ENCODE data around the gene CACNA2D1.
"Not testable (repeated sequence)": the region's sequence is repeated elsewhere in the genome, so short reads cannot be mapped to it uniquely, and the experiment has no call there.

The CACNA2D1 gene

DNA sequence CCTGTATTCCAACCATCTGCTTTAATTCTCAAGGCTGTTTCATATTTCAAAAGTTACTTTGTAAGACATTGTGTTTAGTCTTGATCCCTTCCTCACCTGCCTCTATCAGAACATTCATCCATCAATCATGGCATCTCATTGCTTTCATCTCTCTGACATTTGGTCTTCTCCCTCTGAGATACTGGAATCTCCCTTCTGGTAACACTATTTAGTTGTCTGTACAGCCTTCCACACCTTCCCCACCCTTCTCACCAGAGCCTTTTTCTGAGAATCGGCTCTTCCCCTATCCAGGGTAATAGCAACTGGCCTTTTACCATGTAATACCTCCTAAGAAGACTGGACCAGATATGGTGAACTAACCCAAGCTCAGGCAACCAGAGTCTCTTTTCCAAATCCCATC, 10.1 kb downstream of the CACNA2D1 start:
- no peak for DNase-seq

DNA sequence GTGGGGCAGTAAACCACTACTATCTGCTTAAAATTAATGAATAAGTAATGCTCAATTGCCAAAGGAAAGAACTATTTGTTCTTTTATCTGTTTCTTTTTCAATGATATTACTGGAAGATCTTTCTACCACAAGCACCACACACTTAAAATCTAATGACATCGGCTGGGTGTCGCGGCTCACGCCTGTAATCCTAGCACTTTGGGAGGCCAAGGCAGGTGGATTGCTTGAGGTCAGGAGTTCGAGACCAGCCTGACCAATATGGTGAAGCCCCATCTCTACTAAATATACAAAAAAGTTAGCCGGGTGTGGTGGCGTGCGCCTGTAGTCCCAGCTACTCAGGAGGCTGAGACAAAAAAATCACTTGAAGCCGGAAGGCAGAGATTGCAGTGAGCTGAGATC, 10.8 kb downstream of the CACNA2D1 start:
- DNase-seq, result not testable (repeated sequence)

DNA sequence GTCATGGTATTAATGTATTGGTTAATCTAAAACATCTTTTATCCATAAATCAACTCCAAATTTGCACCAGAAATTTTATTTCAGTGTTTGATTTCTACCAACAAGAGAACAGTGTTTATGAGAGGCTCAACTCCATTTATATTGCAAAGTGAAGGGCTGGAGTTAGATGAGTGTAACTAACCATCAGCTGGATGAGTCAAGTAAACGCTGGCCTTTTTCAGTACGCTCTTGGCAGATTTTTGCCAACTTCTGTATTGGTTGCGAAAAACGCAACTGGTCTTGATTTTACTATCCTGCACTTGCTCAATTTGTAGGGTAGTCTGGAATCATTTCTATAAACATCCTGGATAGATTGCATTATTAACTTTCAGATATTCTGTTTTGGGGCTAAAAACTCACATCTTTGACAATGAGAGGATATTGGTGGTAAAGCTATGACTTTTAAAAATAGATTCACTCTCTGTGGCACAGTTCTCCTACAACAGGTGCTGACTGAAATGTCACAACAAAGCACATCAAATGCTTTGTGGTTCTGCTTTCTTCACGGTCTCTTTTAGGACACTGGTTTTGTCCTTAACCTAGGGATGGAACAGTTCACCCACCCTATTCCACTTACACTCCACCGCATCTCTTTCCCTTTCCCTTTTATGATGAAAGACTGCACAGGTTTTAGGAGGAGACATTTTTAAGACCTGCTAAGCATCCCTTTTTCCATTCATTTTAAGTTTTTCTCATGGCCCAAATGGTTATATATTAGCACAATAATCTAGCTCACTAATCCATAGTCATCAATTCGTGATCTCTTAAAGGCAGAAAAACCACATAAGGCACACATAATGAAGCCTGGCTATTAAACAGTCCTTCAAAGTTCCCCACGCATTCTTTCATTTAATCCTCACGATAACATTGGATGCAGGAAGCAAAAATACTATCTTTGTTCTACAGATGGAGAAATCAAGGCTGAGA, 12.8 kb downstream of the CACNA2D1 start:
- no peak for DNase-seq

DNA sequence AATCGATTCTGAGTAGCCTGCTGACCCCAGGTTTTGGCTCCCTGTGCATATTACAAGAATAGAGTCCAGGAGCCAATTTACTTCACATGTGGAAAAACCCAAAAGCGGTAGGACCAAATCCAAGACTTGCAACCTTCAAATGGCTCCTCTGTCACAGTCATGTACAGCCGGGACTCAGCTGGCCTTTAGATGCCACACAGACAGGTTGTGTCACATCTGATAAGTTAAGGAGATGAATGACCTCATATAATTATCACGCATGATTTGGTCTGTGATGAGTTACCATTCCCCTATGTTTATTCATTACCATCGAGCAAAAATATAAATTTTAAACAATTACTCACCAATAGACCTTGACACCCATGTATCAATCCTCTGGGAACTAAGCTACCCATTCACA, 14.2 kb downstream of the CACNA2D1 start:
- DNase-seq, result no peak

DNA sequence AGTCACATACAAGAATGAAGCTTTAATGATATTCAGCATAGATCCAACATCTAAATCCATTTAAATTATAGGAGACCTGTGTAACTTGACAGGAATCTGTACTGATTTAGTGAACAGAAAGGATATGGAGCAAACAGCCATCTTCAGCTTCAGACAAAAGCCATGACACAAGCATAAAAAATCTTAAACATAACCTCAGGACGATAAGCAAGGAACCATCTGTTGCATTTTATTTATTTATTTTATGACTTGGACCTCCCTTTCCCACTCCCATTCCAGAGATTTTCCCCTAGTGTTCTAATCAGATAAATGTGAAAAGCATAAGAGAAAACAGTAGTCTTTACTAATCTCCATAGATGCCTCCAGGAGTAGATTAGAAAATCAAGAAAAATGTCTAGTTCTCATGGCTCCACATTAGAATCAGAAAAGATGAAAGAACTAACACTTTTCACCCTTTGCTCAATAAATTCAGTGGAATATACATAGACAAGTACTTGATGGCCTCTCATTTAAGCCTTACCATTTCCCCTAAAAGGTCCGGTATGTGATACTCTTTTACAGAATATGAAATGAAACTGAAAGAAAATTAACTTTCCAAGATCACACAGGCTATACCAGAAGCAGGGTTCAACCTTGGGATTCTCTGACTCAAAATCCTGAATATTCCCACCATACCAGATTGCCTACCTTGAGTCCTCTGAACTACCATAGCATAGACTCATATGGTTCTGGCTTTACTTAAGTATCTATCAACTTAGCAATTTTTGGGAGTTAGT, 15.2 kb downstream of the CACNA2D1 start:
- DNase-seq, result no peak

DNA sequence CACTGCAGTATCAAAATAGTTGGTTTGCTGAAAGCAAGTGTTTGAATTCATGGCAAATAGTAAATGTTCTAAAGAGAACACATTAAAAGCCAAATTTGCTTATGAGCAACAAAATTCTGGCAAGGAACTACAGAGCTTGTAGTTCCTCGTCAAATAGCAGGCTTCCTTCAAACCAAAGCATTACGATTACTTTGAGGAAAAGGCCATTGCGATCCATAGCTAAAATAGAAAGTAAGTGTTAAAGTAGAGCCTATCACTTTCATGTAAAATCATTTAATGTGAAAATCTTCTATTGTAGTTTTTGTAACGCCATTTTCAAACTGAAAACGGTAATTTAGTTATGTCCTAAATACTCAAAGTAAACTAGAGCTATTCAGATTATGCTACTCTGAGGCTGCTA, 20.1 kb downstream of the CACNA2D1 start:
- DNase-seq, result no peak

DNA sequence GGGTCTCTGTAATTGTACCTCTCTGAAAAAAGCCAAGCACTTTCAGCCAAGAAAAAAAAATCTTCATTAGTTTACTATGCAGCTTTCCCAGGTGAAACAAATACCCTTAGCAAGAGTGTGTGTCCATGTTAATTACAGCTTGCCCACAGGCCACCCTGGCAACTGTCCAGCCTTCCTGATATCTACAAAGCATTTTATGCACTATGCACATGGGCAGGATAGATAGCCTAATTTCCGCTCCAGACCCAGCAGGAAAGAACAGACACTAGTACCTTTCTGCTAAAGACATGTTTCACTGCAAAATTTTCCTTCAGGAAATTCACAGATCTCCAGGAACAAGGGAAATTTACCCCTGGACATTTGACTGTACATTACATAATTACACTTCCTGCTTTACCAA, 24.4 kb downstream of the CACNA2D1 start:
- no peak for DNase-seq

DNA sequence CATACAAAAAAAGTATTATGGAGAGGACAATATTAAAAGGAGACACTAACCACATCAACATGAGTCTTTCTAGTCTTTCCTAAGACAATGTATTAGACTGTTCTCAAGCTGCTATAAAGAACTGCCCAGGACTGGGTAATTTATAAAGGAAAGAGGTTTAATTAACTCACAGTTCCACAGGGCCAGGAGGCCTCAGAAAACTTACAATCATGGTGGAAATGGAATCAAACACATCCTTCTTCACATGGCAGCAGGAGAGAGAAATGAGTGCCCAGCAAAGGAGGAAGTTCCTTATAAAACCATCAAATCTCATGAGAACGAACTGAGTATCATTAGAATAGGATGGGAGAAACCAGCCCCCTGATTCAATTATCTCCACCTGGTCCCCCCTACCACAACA, 25.7 kb downstream of the CACNA2D1 start:
- no peak for DNase-seq

DNA sequence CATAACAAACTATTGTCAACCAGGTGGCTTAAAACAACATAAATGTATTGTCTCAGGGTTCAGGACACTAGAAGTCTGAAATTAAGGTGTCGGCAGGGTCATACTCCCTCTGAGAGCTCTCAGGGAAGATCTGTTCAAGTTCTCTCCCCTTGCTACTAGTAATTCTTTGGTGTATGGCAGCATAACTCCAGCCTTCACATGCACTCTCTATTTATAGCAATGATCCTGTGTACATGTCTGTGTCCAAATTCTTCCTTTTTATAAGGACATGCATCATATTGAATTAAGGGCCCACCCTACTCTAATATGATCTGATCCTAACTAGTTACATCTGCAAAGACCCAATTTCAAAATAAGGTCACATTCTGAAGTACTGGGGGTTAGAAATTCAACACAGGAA, 27.2 kb downstream of the CACNA2D1 start:
- no peak for DNase-seq

DNA sequence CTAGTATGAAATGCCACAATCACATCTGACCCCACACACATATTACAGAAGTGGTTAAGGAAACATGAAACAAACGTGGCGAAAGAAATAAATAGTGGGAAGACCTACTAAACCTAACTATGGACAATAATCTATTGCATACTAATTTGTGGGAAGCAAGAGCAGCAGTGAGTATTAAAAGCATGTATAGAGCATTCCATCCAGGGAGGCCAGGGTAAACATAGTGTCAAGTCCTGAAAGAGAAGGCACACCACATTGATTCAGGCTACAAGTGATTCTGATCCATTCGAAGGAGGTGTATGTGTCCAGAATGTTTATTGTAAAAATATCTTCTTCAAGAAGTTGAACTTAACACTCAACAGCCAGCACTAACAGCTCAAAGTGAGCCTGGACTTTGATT, 29.2 kb downstream of the CACNA2D1 start:
- no peak for DNase-seq

DNA sequence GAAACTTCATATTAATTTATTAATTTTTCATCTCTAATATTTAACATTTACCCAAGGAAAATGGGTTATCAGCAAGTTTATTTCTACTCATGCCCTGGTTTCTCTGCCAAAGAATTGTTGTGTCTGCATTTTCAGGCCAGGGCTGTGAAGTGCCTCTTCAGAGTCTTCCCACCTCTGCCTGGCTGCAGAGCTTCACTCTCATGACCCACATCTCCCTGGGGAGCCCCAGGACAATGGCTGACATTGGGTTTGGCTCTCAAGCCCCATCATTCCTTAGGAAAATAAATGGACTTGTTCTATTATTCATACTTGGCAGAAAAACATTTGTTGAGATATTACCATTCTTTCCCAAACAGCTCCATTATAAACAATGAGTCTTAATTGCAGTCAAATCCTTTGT, 30.3 kb downstream of the CACNA2D1 start:
- no peak for DNase-seq

DNA sequence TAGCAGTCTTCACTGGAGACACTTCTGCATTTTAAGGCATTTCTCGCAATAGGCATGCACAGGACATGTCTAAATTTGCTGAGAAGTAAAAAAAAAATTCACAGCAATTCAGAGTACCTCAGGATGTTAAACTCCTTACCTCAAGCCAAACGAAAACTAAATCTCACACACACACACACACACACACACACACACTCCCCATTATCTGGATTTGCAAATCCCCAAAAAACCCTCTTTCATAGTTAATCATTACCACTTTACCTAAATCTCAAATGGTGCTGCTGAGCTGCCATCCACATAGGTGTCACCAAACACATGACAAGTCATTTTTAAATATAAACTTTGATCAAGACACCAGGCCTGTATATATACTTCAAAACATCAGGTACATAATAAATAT, 31.8 kb downstream of the CACNA2D1 start:
- DNase-seq, result no peak

DNA sequence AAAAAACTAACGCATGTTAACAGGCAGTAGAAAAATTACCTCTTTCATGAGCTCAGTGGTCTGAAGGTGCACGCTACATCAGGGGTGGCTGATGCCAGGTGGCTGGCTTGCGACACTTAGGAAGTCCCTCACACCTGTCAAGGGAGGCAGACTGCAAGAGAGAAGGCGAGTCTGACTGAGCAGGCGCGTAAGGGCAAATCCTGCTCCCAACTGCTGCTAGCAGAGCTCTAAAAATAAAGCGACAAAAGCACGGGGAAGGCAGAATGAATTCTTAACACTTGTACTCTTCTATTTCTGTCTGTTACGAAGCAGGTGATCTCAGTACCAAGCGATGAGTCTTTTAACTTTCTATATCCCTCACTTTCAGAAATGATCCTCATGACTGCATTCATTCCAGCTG, 33.1 kb downstream of the CACNA2D1 start:
- no peak for DNase-seq

DNA sequence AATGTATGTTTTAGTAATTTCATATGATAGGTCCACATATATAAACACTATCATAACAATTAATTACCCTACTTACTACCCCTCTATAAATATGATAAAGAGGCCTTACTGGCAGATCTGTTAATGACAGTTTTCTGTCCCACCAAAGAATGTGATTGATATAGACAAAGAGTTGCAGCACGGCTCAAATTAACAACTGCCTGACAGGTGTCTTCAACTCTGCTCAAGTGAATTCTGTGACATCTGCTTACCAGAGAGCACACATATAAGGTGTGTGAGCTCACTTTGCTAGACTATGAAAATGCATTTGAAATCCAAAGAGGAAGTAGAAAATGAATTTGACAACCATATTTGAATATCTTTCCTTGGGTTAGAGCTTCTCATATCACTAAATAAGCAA, 36.6 kb downstream of the CACNA2D1 start:
- no peak for DNase-seq

DNA sequence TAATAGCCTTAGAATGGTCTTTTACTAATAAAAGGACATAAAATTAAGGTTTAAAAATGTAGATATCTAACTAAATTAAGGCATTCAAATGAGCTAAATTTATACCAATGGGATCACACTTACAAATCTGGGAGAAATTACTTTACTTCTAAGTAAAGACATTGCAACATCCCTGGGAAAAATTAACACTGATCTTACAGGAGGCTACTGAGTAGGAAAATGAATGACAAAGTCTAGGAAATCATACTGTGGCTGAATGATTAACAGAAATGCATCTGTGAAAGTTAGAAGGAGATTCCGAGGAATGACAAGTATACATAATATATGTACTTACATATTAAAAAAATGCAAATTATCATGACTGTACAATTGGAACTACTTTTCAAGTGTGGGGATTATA, 38.3 kb downstream of the CACNA2D1 start:
- DNase-seq, result no peak

DNA sequence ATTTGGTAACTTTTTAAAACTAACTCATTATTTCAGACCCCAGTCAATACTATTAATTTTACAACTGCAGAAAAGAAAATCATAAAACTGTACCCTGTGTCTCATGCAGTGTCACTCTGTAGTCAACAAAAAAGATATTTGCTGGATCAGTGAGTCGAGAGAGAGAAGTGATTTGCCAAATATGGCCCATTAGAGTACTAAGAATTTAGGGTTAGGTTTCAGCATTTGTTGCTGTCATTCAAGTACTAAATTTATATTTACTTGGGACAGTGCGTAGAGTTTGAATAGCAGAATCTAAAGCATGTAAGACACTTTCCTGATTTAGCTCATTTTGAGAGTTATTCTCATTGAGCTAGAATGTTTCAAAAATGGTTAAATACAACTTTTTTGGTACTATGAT, 38.9 kb downstream of the CACNA2D1 start:
- no peak for DNase-seq

DNA sequence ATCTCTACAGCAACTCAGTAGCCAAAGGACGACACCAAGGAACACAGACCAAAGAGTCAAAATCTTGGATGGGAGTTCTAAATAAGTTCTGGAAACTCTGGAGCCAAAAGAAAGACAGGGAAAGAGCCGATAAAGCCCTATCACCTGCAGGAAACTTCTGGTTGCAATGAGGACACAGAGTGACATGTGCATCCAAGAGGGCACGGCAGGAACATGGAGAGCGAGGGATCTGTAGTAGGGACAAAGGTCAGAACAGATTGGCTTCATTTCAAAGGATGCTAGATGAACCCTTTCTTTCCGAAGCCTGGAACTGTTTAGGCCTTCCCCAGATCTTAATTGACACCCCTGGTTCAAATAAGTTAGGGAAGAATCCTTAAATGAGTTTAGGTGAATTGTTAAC, 39.5 kb downstream of the CACNA2D1 start:
- no peak for DNase-seq

DNA sequence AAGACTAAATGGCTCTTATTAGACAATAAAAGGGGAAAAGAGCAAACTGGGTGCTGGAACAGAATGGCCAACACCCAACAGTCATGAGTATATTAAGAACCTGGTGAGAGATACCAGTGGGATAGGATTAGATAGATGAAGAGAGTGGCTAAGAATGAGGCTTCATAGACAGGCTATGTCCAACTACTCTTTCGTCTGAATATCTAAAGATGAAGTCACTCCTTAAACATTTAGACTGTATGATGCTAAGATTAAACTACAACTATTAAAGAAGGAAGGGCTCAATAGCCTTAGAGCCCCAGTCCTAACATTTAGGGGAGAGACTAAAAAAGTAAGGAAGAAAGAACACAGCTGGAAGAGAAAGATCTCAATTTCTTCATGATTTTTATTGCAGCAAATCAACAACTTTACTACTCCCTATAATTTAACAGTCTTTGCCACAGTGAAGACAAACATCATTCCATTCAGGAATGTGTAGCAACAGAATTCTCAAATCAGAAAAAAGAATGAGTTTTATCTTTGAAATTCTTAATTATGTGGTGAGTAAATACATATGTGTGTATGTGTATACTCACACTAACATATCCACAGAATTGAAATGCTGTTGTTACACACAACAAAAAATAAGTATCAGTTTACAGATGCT, 45.6 kb downstream of the CACNA2D1 start:
- DNase-seq, result no peak

DNA sequence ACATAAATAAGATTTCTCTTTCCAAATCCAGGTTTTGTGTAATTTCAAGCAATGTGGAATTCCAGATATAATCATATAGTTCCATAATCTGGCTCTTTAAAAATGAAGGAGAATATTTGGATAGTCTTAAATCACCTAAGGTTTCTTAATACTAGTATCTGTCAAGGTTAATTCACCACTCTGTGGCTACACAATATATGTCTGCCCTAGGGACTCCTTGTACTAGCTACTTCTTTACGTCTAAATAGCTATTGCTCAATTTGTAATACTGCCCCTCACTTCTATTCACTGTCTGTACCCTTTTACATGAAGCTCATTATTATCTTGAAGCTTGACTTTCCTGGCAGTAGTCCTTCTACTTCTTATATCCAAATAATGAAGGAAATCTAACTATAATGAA, 47.2 kb downstream of the CACNA2D1 start:
- no peak for DNase-seq

DNA sequence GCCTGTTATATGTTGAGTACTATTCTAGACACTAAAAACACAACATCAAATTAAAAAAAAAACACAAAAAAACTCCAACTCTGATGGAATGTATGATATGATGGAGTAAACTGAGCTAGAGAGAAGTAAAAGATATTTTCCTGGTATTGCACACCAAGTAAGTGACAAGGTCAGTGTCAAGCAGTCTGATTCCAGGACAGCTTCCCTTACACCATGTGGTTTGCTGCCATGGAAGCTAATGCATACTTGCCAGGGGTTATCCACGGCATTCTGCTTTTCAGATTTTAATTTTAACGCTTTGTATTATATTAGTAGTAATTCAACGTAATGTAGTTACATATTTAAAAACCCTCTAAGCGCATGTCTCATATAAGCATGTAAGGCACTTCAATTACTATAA, 48.4 kb downstream of the CACNA2D1 start:
- DNase-seq, result no peak

DNA sequence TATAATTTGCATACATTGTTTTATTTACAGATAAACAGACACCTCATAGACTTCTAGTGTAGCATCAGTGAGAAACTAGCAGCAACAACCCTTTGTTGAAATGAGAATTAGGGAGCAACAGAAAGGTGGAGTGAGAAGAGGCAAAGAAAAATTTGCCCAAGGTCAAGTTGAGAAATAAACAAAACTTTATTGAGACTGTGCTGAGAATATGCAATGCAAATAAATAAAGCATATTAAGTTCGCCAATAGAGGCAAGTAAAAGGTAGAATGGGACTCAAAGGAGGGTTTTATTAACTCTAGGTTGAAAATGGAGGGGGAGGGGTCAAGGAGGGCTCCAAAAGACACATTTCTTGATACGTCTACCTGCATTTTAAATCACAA, 49.7 kb downstream of the CACNA2D1 start:
- no peak for DNase-seq

DNA sequence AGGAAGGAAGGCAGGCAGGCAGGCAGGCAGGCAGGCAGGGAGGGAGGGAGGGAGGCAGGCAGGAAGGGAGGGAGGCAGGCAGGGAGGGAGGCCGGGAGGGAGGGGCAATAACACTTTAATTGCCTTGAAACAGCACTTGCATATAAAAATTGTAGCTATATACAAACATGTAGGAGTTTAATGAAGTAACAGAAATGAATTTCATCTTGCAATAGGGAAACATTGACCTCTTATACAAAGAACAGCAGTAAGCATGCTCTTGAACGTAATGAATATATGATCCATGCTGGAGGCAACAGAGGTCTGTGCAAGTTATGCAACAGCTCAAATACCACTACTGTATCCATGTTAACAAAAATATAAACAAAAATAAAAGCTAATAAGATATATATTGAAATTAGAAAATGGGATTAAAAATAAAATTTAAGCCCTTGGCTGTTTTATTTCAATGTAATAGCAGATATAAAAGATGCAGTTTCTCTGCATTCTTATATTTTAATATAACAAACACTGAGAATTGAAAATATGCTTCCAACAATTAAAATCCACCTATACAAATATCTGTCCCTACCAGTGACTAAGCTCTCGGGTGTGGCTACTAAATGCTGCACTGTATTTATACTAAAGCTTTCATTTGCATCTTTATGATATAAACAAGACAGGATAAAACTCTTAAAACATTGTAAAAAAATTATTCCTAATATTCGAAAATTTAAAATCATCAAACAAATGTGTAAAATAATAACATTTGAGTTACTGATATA, 50.3 kb downstream of the CACNA2D1 start:
- no peak for DNase-seq

DNA sequence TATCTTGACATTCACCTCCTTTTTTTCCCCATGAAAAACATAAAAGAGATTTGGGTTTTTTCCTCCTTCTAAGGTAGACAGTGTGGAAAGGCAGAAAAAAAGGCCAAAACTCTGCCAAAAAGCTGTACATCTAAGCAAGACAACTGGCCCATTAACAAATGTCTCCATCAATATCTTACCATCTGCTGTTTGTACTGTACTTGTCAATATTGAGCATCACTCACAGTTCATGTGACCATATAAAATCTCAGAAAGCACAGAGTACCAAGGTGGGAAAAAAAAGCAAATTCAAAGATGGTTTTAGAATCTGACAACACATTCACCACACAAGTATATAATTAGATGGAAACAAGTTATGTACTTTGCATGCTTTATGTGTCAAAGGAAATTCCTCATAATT, 52.6 kb downstream of the CACNA2D1 start:
- DNase-seq, result no peak
